ENCODE results near the gene CLEC16A. TPM values are rescaled to one million over a fixed set of nuclear protein-coding genes. Genes with fewer than 3 reads are reported as not detected.
"Not testable (repeated sequence)": the region's sequence is repeated elsewhere in the genome, so short reads cannot be mapped to it uniquely, and the experiment has no call there.

Gene CLEC16A
- total RNA-seq, 4 donors from 2014 or later = 7.6 to 65.6 (median 28.0) TPM

GRCh38 chr16:11218604-11218962, 274.2 kb downstream of the CLEC16A start:
- Histone ChIP-seq H3K27me3 (no peaks in the 10 kb centered on the region), H3K4me3 (no peak overlapping the region), H3K4me1 (no peaks in the 10 kb centered on the region), H3K27ac (no peak overlapping the region), H3K36me3 (no peaks in the 10 kb centered on the region), H3K9me3 (peaks cover 0 to 7% of the 10 kb centered on the region in 2 donors)
- intact Hi-C loops (cut with DNase I; ENCODE audit: low total_unique reads) = no loop called here
- TF ChIP-seq POLR2A (IDR thresholded peaks at IDR 0.05) = no peak
- TF ChIP-seq CTCF (IDR thresholded peaks at IDR 0.05) = no peak
- no peak for DNase-seq

- Histone ChIP-seq H3K4me3 (no peak overlapping the region), H3K36me3 (no peaks in the 10 kb centered on the region), H3K9me3 (peaks cover 0 to 7% of the 10 kb centered on the region in 2 donors), H3K4me1 (no peaks in the 10 kb centered on the region), H3K27ac (no peak overlapping the region), H3K27me3 (no peaks in the 10 kb centered on the region)
- no peak for DNase-seq
- intact Hi-C loops (cut with DNase I; ENCODE audit: low total_unique reads) = no loop called here
- no peak for TF ChIP-seq POLR2A (IDR thresholded peaks at IDR 0.05)
- TF ChIP-seq CTCF (IDR thresholded peaks at IDR 0.05) = no peak
Measured at GRCh38 chr16:11219178-11219577, 274.8 kb downstream of the CLEC16A start.

- H3K27ac ChIP-seq; intact Hi-C loops (cut with DNase I; ENCODE audit: low total_unique reads); H3K36me3 ChIP-seq; H3K9me3 ChIP-seq; H3K4me3 ChIP-seq; H3K4me1 ChIP-seq; DNase-seq; H3K27me3 ChIP-seq: not testable (repeated sequence)
Measured at GRCh38 chr16:11220507-11220906, 276.1 kb downstream of the CLEC16A start.

GRCh38 chr16:11224096-11224893, 279.9 kb downstream of the CLEC16A start:
- peak; percentile 41 to 62 for DNase-seq
- Histone ChIP-seq H3K36me3 (no peaks in the 10 kb centered on the region), H3K9me3 (no peaks in the 10 kb centered on the region), H3K4me3 (no peak overlapping the region), H3K4me1 (no peaks in the 10 kb centered on the region), H3K27ac (peak overlapping the region in 1 of 2 donors; percentile 29), H3K27me3 (no peaks in the 10 kb centered on the region)
- intact Hi-C loops (cut with DNase I; ENCODE audit: low total_unique reads) = no loop called here
- TF ChIP-seq CTCF (IDR thresholded peaks at IDR 0.05) = no peak
- peak in 1 of 2 donors; percentile 4 for TF ChIP-seq POLR2A (IDR thresholded peaks at IDR 0.05)

- Histone ChIP-seq H3K27me3 (no peaks in the 10 kb centered on the region), H3K9me3 (no peaks in the 10 kb centered on the region), H3K27ac (no peak overlapping the region), H3K36me3 (no peaks in the 10 kb centered on the region), H3K4me3 (no peak overlapping the region), H3K4me1 (no peaks in the 10 kb centered on the region)
- no peak for TF ChIP-seq CTCF (IDR thresholded peaks at IDR 0.05)
- TF ChIP-seq POLR2A (IDR thresholded peaks at IDR 0.05) = no peak
- peak in 1 of 2 donors; percentile 41 for DNase-seq
- intact Hi-C loops (cut with DNase I; ENCODE audit: low total_unique reads) = no loop called here
Measured at GRCh38 chr16:11224894-11225676, 280.7 kb downstream of the CLEC16A start.
